H1 (cell line): ENCODE data around the gene PCNX1. TPM values are rescaled to one million over a fixed set of nuclear protein-coding genes. Genes with fewer than 3 reads are reported as not detected.
A peak's percentile ranks its signal among the peaks of the same experiment; 100 is the strongest.

Experiments
- CTCF ChIA-PET: fragments of 300-600 bp; sonication (Branson Sonifier 250); formaldehyde crosslinking; loops from one replicate; lab custom pipeline; 2021; ENCODE audit not compliant: partially characterized antibody; lab: Charles Lee
- POLR2A ChIA-PET: fragments of 300-600 bp; sonication (Branson Sonifier 250); formaldehyde crosslinking; loops from one replicate; lab custom pipeline; 2021; ENCODE audit warnings: inconsistent platforms; ENCODE audit not compliant: partially characterized antibody; lab: Charles Lee
- DNase-seq, 2 experiments: peaks; one replicate each; pipeline versions ENCODE4 v3.0.0 to v3.0.0-alpha.2; 2010 to 2022; ENCODE audit warnings: low spot score in 2 of 2, low read depth in 1 of 2, mixed read lengths in 1 of 2
- FAIRE-seq: peaks from 2 replicates; lab custom pipeline; 2011; peaks lifted over from hg19 to GRCh38; lab: Jason Lieb, UNC
- H2AFZ ChIP-seq: 2 replicates; pipeline ENCODE4 v1.8.1; 2012; ENCODE audit warnings: low read length, inconsistent platforms
- H2AK5ac ChIP-seq: 2 replicates; pipeline ENCODE4 v1.6.1; 2013; ENCODE audit warnings: low read depth, low read length
- H2BK120ac ChIP-seq: replicated peaks from 2 replicates; pipeline ENCODE3; 2013; ENCODE audit warnings: low read depth, low read length, inconsistent platforms
- H2BK12ac ChIP-seq: 2 replicates; pipeline ENCODE4 v1.6.1; 2013; ENCODE audit warnings: low read depth, low read length
- H2BK15ac ChIP-seq: 2 replicates; pipeline ENCODE4 v1.6.1; 2013; ENCODE audit warnings: low read length
- H2BK20ac ChIP-seq: 2 replicates; pipeline ENCODE4 v1.6.1; 2013; ENCODE audit warnings: low read length
- H2BK5ac ChIP-seq: 2 replicates; pipeline ENCODE4 v1.6.1; 2013; ENCODE audit warnings: low read depth, low read length
- H3K14ac ChIP-seq: 2 replicates; pipeline ENCODE4 v1.6.1; 2013; ENCODE audit warnings: inconsistent platforms; ENCODE audit not compliant: insufficient read length
- H3K18ac ChIP-seq: 2 replicates; pipeline ENCODE4 v1.6.1; 2013; ENCODE audit warnings: low read length; ENCODE audit errors: extremely low read depth
- H3K23ac ChIP-seq: 2 replicates; pipeline ENCODE4 v1.6.1; 2013; ENCODE audit warnings: inconsistent platforms; ENCODE audit not compliant: insufficient read length
- H3K23me2 ChIP-seq: 2 replicates; pipeline ENCODE4 v1.6.1; 2013; ENCODE audit warnings: low read depth, low read length
- H3K27ac ChIP-seq: 2 replicates; pipeline ENCODE4 v1.6.1; 2011; ENCODE audit warnings: low read depth, low read length, inconsistent platforms
- H3K27me3 ChIP-seq, 4 experiments: replicated peaks in 1 of 4; 1 replicate in 1 of 4; 2 replicates in 3 of 4; pipeline versions ENCODE4 v1.6.1 to v1.8.1; 2011 to 2013; ENCODE audit warnings: low read length in 3 of 4, mild to moderate bottlenecking in 3 of 4, inconsistent platforms in 2 of 4, mixed read lengths in 2 of 4, moderate library complexity in 1 of 4; ENCODE audit not compliant: control insufficient read depth in 3 of 4, insufficient read depth in 3 of 4; ENCODE audit errors: extremely low read depth in 1 of 4
- H3K36me3 ChIP-seq, 4 experiments: 2 replicates each; pipeline versions ENCODE4 v1.6.1 to v1.8.1; 2011 to 2013; ENCODE audit warnings: mild to moderate bottlenecking in 4 of 4, low read length in 3 of 4, moderate library complexity in 2 of 4, control low read depth in 1 of 4, inconsistent platforms in 1 of 4; ENCODE audit not compliant: insufficient read depth in 4 of 4, control insufficient read depth in 2 of 4
- H3K4ac ChIP-seq: replicated peaks from 2 replicates; pipeline ENCODE3; 2013; ENCODE audit warnings: low read length, low read depth, mixed read lengths, inconsistent platforms; ENCODE audit not compliant: insufficient read length
- H3K4me1 ChIP-seq, 4 experiments: replicated peaks in 1 of 4; 1 replicate in 1 of 4; 2 replicates in 3 of 4; pipeline versions ENCODE4 v1.6.1 to v1.8.1; 2011 to 2013; ENCODE audit warnings: low read length in 3 of 4, inconsistent platforms in 2 of 4, mixed read lengths in 1 of 4; ENCODE audit not compliant: insufficient read depth in 4 of 4, control insufficient read depth in 3 of 4
- H3K4me2 ChIP-seq, 2 experiments: 2 replicates each; pipeline versions ENCODE4 v1.6.1 to v1.8.1; 2011 to 2013; ENCODE audit warnings: low read depth in 2 of 2, low read length in 2 of 2, control low read depth in 1 of 2, inconsistent platforms in 1 of 2, mild to moderate bottlenecking in 1 of 2; ENCODE audit not compliant: insufficient read depth in 1 of 2
- H3K4me3 ChIP-seq, 4 experiments: fragments of 200-600, 300-600 bp in 1 of 4; sonication (generic), shearing (Covaris generic), sonication (Bioruptor Twin) in 1 of 4; 2 replicates each; pipeline versions ENCODE4 v1.5.1 to v1.8.1; 2011 to 2016; ENCODE audit warnings: low read length in 4 of 4, low read depth in 3 of 4, control low read depth in 2 of 4, inconsistent platforms in 2 of 4, mild to moderate bottlenecking in 2 of 4, mixed read lengths in 1 of 4, moderate library complexity in 1 of 4; ENCODE audit not compliant: insufficient read depth in 2 of 4; ENCODE audit errors: extremely low read depth in 1 of 4
- H3K56ac ChIP-seq: replicated peaks from 2 replicates; pipeline ENCODE3; 2013; ENCODE audit warnings: low read depth, mild to moderate bottlenecking, mixed read lengths, low read length, inconsistent platforms; ENCODE audit not compliant: insufficient read length
- H3K79me1 ChIP-seq: 2 replicates; pipeline ENCODE4 v1.6.1; 2013; ENCODE audit warnings: low read depth, low read length, control low read depth
- H3K79me2 ChIP-seq, 2 experiments: 2 replicates each; pipeline versions ENCODE4 v1.6.1 to v1.8.1; 2012 to 2013; ENCODE audit warnings: low read length in 2 of 2, mild to moderate bottlenecking in 2 of 2, inconsistent platforms in 1 of 2; ENCODE audit not compliant: insufficient read depth in 2 of 2, control insufficient read depth in 1 of 2
- H3K9ac ChIP-seq, 4 experiments: replicated peaks in 1 of 4; 1 replicate in 1 of 4; 2 replicates in 3 of 4; pipeline versions ENCODE4 v1.6.1 to v1.8.1; 2011 to 2013; ENCODE audit warnings: low read depth in 3 of 4, low read length in 3 of 4, control low read depth in 2 of 4, mild to moderate bottlenecking in 2 of 4, moderate library complexity in 2 of 4, inconsistent platforms in 1 of 4; ENCODE audit errors: extremely low read depth in 1 of 4
- H3K9me3 ChIP-seq, 2 experiments: 2 replicates each; pipeline versions ENCODE4 v1.6.1 to v1.8.1; 2012 to 2013; ENCODE audit warnings: mild to moderate bottlenecking in 2 of 2, moderate library complexity in 2 of 2, control low read depth in 1 of 2, inconsistent platforms in 1 of 2, low read depth in 1 of 2, low read length in 1 of 2, mixed read lengths in 1 of 2; ENCODE audit not compliant: insufficient read depth in 2 of 2
- H4K20me1 ChIP-seq, 2 experiments: replicated peaks in 1 of 2; 2 replicates each; pipeline versions ENCODE3 to v1.8.1; 2011 to 2013; ENCODE audit warnings: inconsistent platforms in 2 of 2, low read length in 2 of 2, mild to moderate bottlenecking in 1 of 2; ENCODE audit not compliant: insufficient read depth in 2 of 2, control insufficient read depth in 1 of 2
- H4K5ac ChIP-seq: 2 replicates; pipeline ENCODE4 v1.6.1; 2013; ENCODE audit warnings: low read length, low read depth, mixed read lengths, inconsistent platforms; ENCODE audit not compliant: insufficient read length
- H4K8ac ChIP-seq: 2 replicates; pipeline ENCODE4 v1.8.0; 2013; ENCODE audit warnings: mild to moderate bottlenecking, moderate library complexity, low read length, inconsistent platforms; ENCODE audit not compliant: insufficient read depth; ENCODE audit errors: extremely low read depth
- H4K91ac ChIP-seq: replicated peaks from 2 replicates; pipeline ENCODE3; 2013; ENCODE audit warnings: low read length, mixed read lengths, inconsistent platforms; ENCODE audit not compliant: insufficient read length
- MAFK ChIP-seq: IDR thresholded peaks from 2 replicates; pipeline ENCODE4 v1.6.1; 2012; ENCODE audit warnings: low read depth, mild to moderate bottlenecking, improper control_type of control experiment, low read length
- WGBS, 2 experiments: shearing (Covaris generic) in 1 of 2; methylation state at CpG; one replicate each; pipeline versions ENCODE4 v1.1.6 to v1.1.7; 2013 to 2015; ENCODE audit warnings: low lambda C conversion rate in 2 of 2, mixed read lengths in 2 of 2, inconsistent platforms in 1 of 2, low coverage in 1 of 2, missing lambda C conversion rate in 1 of 2; ENCODE audit not compliant: insufficient replicate concordance in 2 of 2, insufficient coverage in 1 of 2, insufficient read length in 1 of 2; ENCODE audit errors: extremely low coverage in 1 of 2, missing lambda C conversion rate in 1 of 2; 5-methylcytosine and 5-hydroxymethylcytosine counted together
- polyA plus RNA-seq, 7 experiments: library from polyadenylated mRNA; depleted of rRNA in 3 of 7; stranded (reverse) in 5 of 7; unstranded in 2 of 7; fragments of >200 nt in 5 of 7; fragments of 200-250 nt in 2 of 7; gene quantifications; 1 replicate in 5 of 7; 2 replicates in 1 of 7; 4 replicates in 1 of 7; pipeline versions ENCODE4 v1.2.1 to v1.2.3, GENCODE V29; 2011 to 2013; ENCODE audit warnings: missing spikeins in 2 of 7, mixed read lengths in 2 of 7
- total RNA-seq: library from RNA; stranded (reverse); fragmentation: NEBNext Ultra II Directional; extraction: Animal tissue kit (Norgen Biotek cat#: 25700); gene quantifications from 2 replicates; pipeline ENCODE4 v1.2.1, GENCODE V29; 2021

The PCNX1 gene
- total and polyA plus RNA-seq, 2 of the 8 experiments (the other 6 are each of a cell fraction or from before 2014, with no cell fraction given) = 37.7 to 53.2 TPM

GRCh38 chr14:70871863-70872677 is 35.2 kb upstream of the PCNX1 start:
- Histone ChIP-seq H3K9me3 (peaks cover 17 to 24% of the 10 kb centered on the region in 2 experiments), H3K23ac (no peak overlapping the region), H3K36me3 (no peaks in the 10 kb centered on the region), H4K91ac (no peak overlapping the region), H4K8ac (no peak overlapping the region), H3K79me2 (no peaks in the 10 kb centered on the region), H2BK15ac (no peak overlapping the region), H2BK5ac (no peak overlapping the region), H3K56ac (no peak overlapping the region), H2BK20ac (no peak overlapping the region), H3K4me1 (peaks cover 0 to 4% (median 1%) of the 10 kb centered on the region in 4 experiments; a peak in 3 of 7 replicates), H2BK12ac (0 out of 2 replicates have a peak overlapping the region, but pooled peaks have one; percentile 64), H4K20me1 (no peaks in the 10 kb centered on the region), H3K4ac (no peak overlapping the region), H3K18ac (no peak overlapping the region), H3K9ac (no peak overlapping the region), H3K79me1 (no peaks in the 10 kb centered on the region; the same call in 1 of the 2 replicates), H3K4me2 (no peak overlapping the region), H3K27ac (no peak overlapping the region), H2AK5ac (no peak overlapping the region), H2BK120ac (no peak overlapping the region), H3K4me3 (no peak overlapping the region), H4K5ac (no peak overlapping the region), H3K14ac (no peak overlapping the region), H3K27me3 (no peaks in the 10 kb centered on the region), H2AFZ (peak overlapping the region; percentile 85; the same call in 1 of the 2 replicates), H3K23me2 (no peaks in the 10 kb centered on the region)
- DNase-seq (no peak), FAIRE-seq (no peak)
- 82% methylated on average over 9 of the region's 10 CpGs; no CpG with 5 or more reads in 1 of the 2 experiments for WGBS, 2 experiments
- POLR2A ChIA-PET = no interaction called here
- CTCF ChIA-PET = interaction anchor here (0.7 to 1.4 kb wide), 5 partner anchors 9 to 44 kb away, joined by 3 to 4 read pairs (median 3); no protein-coding TSS in a partner anchor
- TF ChIP-seq MAFK = no peak
